ENCODE results near the gene FBXW7.

Gene FBXW7

GRCh38 chr4:152364883-152365282, 171.0 kb downstream of the FBXW7 start:
- no peak overlapping the region for H2BK5ac ChIP-seq (ENCODE audit: low read length)
- no CpG with 5 or more reads among the region's 3 CpGs for WGBS (ENCODE audit: extremely low coverage, insufficient coverage, low lambda C conversion rate)
- no peak overlapping the region for H3K4ac ChIP-seq (ENCODE audit: low read depth, low read length)
- H3K4me2 ChIP-seq (ENCODE audit: low read length) = no peak overlapping the region
- H3K9ac ChIP-seq (ENCODE audit: low read length) = no peak overlapping the region
- H3K23ac ChIP-seq (ENCODE audit: low read length) = no peak overlapping the region
- no peak overlapping the region for H3K56ac ChIP-seq (ENCODE audit: low read length)
- no peak overlapping the region for H2BK15ac ChIP-seq (replicated peaks; ENCODE audit: low read depth)
- no peak overlapping the region for H4K8ac ChIP-seq (ENCODE audit: low read depth, low read length)
- H3K27ac ChIP-seq (ENCODE audit: low read depth, low read length) = no peak overlapping the region
- no peak overlapping the region for H3K4me3 ChIP-seq (ENCODE audit: low read length)
- no peaks in the 10 kb centered on the region for H3K79me1 ChIP-seq (ENCODE audit: low read length)
- no peaks in the 10 kb centered on the region for H3K36me3 ChIP-seq (ENCODE audit: control insufficient read depth, insufficient read depth, low read length)
- H3K27me3 ChIP-seq (ENCODE audit: insufficient read depth, low read length, poor library complexity) = no peaks in the 10 kb centered on the region
- no peaks in the 10 kb centered on the region for H3K79me2 ChIP-seq (ENCODE audit: control insufficient read depth, insufficient read depth, low read length)
- H4K5ac ChIP-seq (ENCODE audit: low read length) = no peak overlapping the region
- H2AK5ac ChIP-seq (ENCODE audit: low read length) = no peak overlapping the region
- no peak overlapping the region for H3K18ac ChIP-seq (ENCODE audit: low read length)
- H3K4me1 ChIP-seq (ENCODE audit: control insufficient read depth, low read depth, low read length) = no peaks in the 10 kb centered on the region
- H2BK120ac ChIP-seq (ENCODE audit: low read depth, low read length) = no peak overlapping the region
- no peak for DNase-seq

GRCh38 chr4:152364383-152364782, 171.5 kb downstream of the FBXW7 start:
- no peaks in the 10 kb centered on the region for H3K79me1 ChIP-seq (ENCODE audit: low read length)
- H3K79me2 ChIP-seq (ENCODE audit: control insufficient read depth, insufficient read depth, low read length) = no peaks in the 10 kb centered on the region
- no peaks in the 10 kb centered on the region for H3K27me3 ChIP-seq (ENCODE audit: insufficient read depth, low read length, poor library complexity)
- no peak overlapping the region for H2BK120ac ChIP-seq (ENCODE audit: low read depth, low read length)
- no peak overlapping the region for H2BK5ac ChIP-seq (ENCODE audit: low read length)
- H3K36me3 ChIP-seq (ENCODE audit: control insufficient read depth, insufficient read depth, low read length) = no peaks in the 10 kb centered on the region
- H3K4me2 ChIP-seq (ENCODE audit: low read length) = no peak overlapping the region
- no CpG with 5 or more reads among the region's 1 CpG for WGBS (ENCODE audit: extremely low coverage, insufficient coverage, low lambda C conversion rate)
- no peaks in the 10 kb centered on the region for H3K4me1 ChIP-seq (ENCODE audit: control insufficient read depth, low read depth, low read length)
- H3K4me3 ChIP-seq (ENCODE audit: low read length) = no peak overlapping the region
- H2AK5ac ChIP-seq (ENCODE audit: low read length) = no peak overlapping the region
- H4K8ac ChIP-seq (ENCODE audit: low read depth, low read length) = no peak overlapping the region
- no peak overlapping the region for H3K56ac ChIP-seq (ENCODE audit: low read length)
- H2BK15ac ChIP-seq (replicated peaks; ENCODE audit: low read depth) = no peak overlapping the region
- no peak overlapping the region for H4K5ac ChIP-seq (ENCODE audit: low read length)
- no peak for DNase-seq
- H3K27ac ChIP-seq (ENCODE audit: low read depth, low read length) = no peak overlapping the region
- no peak overlapping the region for H3K9ac ChIP-seq (ENCODE audit: low read length)
- H3K23ac ChIP-seq (ENCODE audit: low read length) = no peak overlapping the region
- no peak overlapping the region for H3K4ac ChIP-seq (ENCODE audit: low read depth, low read length)
- H3K18ac ChIP-seq (ENCODE audit: low read length) = no peak overlapping the region

- no peaks in the 10 kb centered on the region for H3K79me1 ChIP-seq (ENCODE audit: low read length)
- H3K4me3 ChIP-seq (ENCODE audit: low read length) = no peak overlapping the region
- H2BK5ac ChIP-seq (ENCODE audit: low read length) = no peak overlapping the region
- DNase-seq = no peak
- no peaks in the 10 kb centered on the region for H3K79me2 ChIP-seq (ENCODE audit: control insufficient read depth, insufficient read depth, low read length)
- H3K36me3 ChIP-seq (ENCODE audit: control insufficient read depth, insufficient read depth, low read length) = no peaks in the 10 kb centered on the region
- H3K18ac ChIP-seq (ENCODE audit: low read length) = no peak overlapping the region
- H2AK5ac ChIP-seq (ENCODE audit: low read length) = no peak overlapping the region
- H3K4ac ChIP-seq (ENCODE audit: low read depth, low read length) = no peak overlapping the region
- no peak overlapping the region for H3K56ac ChIP-seq (ENCODE audit: low read length)
- no peak overlapping the region for H4K5ac ChIP-seq (ENCODE audit: low read length)
- no peak overlapping the region for H2BK120ac ChIP-seq (ENCODE audit: low read depth, low read length)
- no peak overlapping the region for H3K9ac ChIP-seq (ENCODE audit: low read length)
- no peaks in the 10 kb centered on the region for H3K4me1 ChIP-seq (ENCODE audit: control insufficient read depth, low read depth, low read length)
- no peak overlapping the region for H4K8ac ChIP-seq (ENCODE audit: low read depth, low read length)
- WGBS (ENCODE audit: extremely low coverage, insufficient coverage, low lambda C conversion rate) = no CpG with 5 or more reads among the region's 2 CpGs
- no peak overlapping the region for H3K27ac ChIP-seq (ENCODE audit: low read depth, low read length)
- no peak overlapping the region for H3K23ac ChIP-seq (ENCODE audit: low read length)
- no peaks in the 10 kb centered on the region for H3K27me3 ChIP-seq (ENCODE audit: insufficient read depth, low read length, poor library complexity)
- H3K4me2 ChIP-seq (ENCODE audit: low read length) = no peak overlapping the region
- no peak overlapping the region for H2BK15ac ChIP-seq (replicated peaks; ENCODE audit: low read depth)
These were observed 172.0 kb downstream of the FBXW7 start for GRCh38 chr4:152363904-152364303.

GRCh38 chr4:152363086-152363485, 172.8 kb downstream of the FBXW7 start:
- Histone ChIP-seq H3K4me2 (ENCODE audit: low read length) (no peak overlapping the region), H3K18ac (ENCODE audit: low read length) (no peak overlapping the region), H3K36me3 (ENCODE audit: control insufficient read depth, insufficient read depth, low read length) (no peaks in the 10 kb centered on the region), H3K23ac (ENCODE audit: low read length) (no peak overlapping the region), H2BK120ac (ENCODE audit: low read depth, low read length) (no peak overlapping the region), H3K79me2 (ENCODE audit: control insufficient read depth, insufficient read depth, low read length) (no peaks in the 10 kb centered on the region), H3K27me3 (ENCODE audit: insufficient read depth, low read length, poor library complexity) (no peaks in the 10 kb centered on the region), H3K9ac (ENCODE audit: low read length) (no peak overlapping the region), H2BK5ac (ENCODE audit: low read length) (no peak overlapping the region), H4K5ac (ENCODE audit: low read length) (no peak overlapping the region), H4K8ac (ENCODE audit: low read depth, low read length) (no peak overlapping the region), H2AK5ac (ENCODE audit: low read length) (no peak overlapping the region), H3K4me1 (ENCODE audit: control insufficient read depth, low read depth, low read length) (no peaks in the 10 kb centered on the region), H3K4me3 (ENCODE audit: low read length) (no peak overlapping the region), H3K27ac (ENCODE audit: low read depth, low read length) (no peak overlapping the region), H3K4ac (ENCODE audit: low read depth, low read length) (no peak overlapping the region), H3K56ac (ENCODE audit: low read length) (no peak overlapping the region), H3K79me1 (ENCODE audit: low read length) (no peaks in the 10 kb centered on the region), H2BK15ac (replicated peaks; ENCODE audit: low read depth) (no peak overlapping the region)
- DNase-seq = no peak

GRCh38 chr4:152360045-152360410, 175.9 kb downstream of the FBXW7 start:
- no peak for DNase-seq
- H3K23ac ChIP-seq (ENCODE audit: low read length) = no peak overlapping the region
- H3K18ac ChIP-seq (ENCODE audit: low read length) = no peak overlapping the region
- no peaks in the 10 kb centered on the region for H3K27me3 ChIP-seq (ENCODE audit: insufficient read depth, low read length, poor library complexity)
- H3K4me2 ChIP-seq (ENCODE audit: low read length) = no peak overlapping the region
- H4K8ac ChIP-seq (ENCODE audit: low read depth, low read length) = no peak overlapping the region
- H3K4ac ChIP-seq (ENCODE audit: low read depth, low read length) = no peak overlapping the region
- no peaks in the 10 kb centered on the region for H3K36me3 ChIP-seq (ENCODE audit: control insufficient read depth, insufficient read depth, low read length)
- H3K56ac ChIP-seq (ENCODE audit: low read length) = no peak overlapping the region
- H2BK5ac ChIP-seq (ENCODE audit: low read length) = no peak overlapping the region
- no peak overlapping the region for H4K5ac ChIP-seq (ENCODE audit: low read length)
- H2AK5ac ChIP-seq (ENCODE audit: low read length) = no peak overlapping the region
- no peak overlapping the region for H3K9ac ChIP-seq (ENCODE audit: low read length)
- no peak overlapping the region for H3K4me3 ChIP-seq (ENCODE audit: low read length)
- no peak overlapping the region for H2BK15ac ChIP-seq (replicated peaks; ENCODE audit: low read depth)
- no peak overlapping the region for H2BK120ac ChIP-seq (ENCODE audit: low read depth, low read length)
- no peaks in the 10 kb centered on the region for H3K79me1 ChIP-seq (ENCODE audit: low read length)
- H3K79me2 ChIP-seq (ENCODE audit: control insufficient read depth, insufficient read depth, low read length) = no peaks in the 10 kb centered on the region
- WGBS (ENCODE audit: extremely low coverage, insufficient coverage, low lambda C conversion rate) = no CpG with 5 or more reads among the region's 1 CpG
- no peaks in the 10 kb centered on the region for H3K4me1 ChIP-seq (ENCODE audit: control insufficient read depth, low read depth, low read length)
- H3K27ac ChIP-seq (ENCODE audit: low read depth, low read length) = no peak overlapping the region

- H3K27ac ChIP-seq (ENCODE audit: low read depth, low read length) = no peak overlapping the region
- no peak overlapping the region for H3K23ac ChIP-seq (ENCODE audit: low read length)
- H3K36me3 ChIP-seq (ENCODE audit: control insufficient read depth, insufficient read depth, low read length) = no peaks in the 10 kb centered on the region
- no CpG with 5 or more reads among the region's 9 CpGs for WGBS (ENCODE audit: extremely low coverage, insufficient coverage, low lambda C conversion rate)
- no peak overlapping the region for H4K5ac ChIP-seq (ENCODE audit: low read length)
- H3K79me1 ChIP-seq (ENCODE audit: low read length) = no peaks in the 10 kb centered on the region
- no peak overlapping the region for H3K4ac ChIP-seq (ENCODE audit: low read depth, low read length)
- H3K9ac ChIP-seq (ENCODE audit: low read length) = no peak overlapping the region
- H3K4me3 ChIP-seq (ENCODE audit: low read length) = no peak overlapping the region
- H2AK5ac ChIP-seq (ENCODE audit: low read length) = no peak overlapping the region
- H4K8ac ChIP-seq (ENCODE audit: low read depth, low read length) = no peak overlapping the region
- no peaks in the 10 kb centered on the region for H3K79me2 ChIP-seq (ENCODE audit: control insufficient read depth, insufficient read depth, low read length)
- no peak overlapping the region for H2BK5ac ChIP-seq (ENCODE audit: low read length)
- H2BK15ac ChIP-seq (replicated peaks; ENCODE audit: low read depth) = no peak overlapping the region
- no peak for DNase-seq
- no peaks in the 10 kb centered on the region for H3K4me1 ChIP-seq (ENCODE audit: control insufficient read depth, low read depth, low read length)
- H2BK120ac ChIP-seq (ENCODE audit: low read depth, low read length) = no peak overlapping the region
- H3K4me2 ChIP-seq (ENCODE audit: low read length) = no peak overlapping the region
- no peak overlapping the region for H3K56ac ChIP-seq (ENCODE audit: low read length)
- H3K27me3 ChIP-seq (ENCODE audit: insufficient read depth, low read length, poor library complexity) = no peaks in the 10 kb centered on the region
- no peak overlapping the region for H3K18ac ChIP-seq (ENCODE audit: low read length)
These were observed 176.5 kb downstream of the FBXW7 start for GRCh38 chr4:152359208-152360044.
